HG03565 (cell line): Measurements from ENCODE around the gene DENR.

Experiments
- ATAC-seq: cut with Tn5 transposase; IDR thresholded peaks from one replicate; pipeline ENCODE4 v1.9.1; 2021; ENCODE audit warnings: mild to moderate bottlenecking, moderate library complexity; ENCODE audit not compliant: unreplicated experiment

DENR gene

GRCh38 chr12:122813310-122813713 is 60.7 kb downstream of the DENR start:
- ATAC-seq, result no peak

DNA sequence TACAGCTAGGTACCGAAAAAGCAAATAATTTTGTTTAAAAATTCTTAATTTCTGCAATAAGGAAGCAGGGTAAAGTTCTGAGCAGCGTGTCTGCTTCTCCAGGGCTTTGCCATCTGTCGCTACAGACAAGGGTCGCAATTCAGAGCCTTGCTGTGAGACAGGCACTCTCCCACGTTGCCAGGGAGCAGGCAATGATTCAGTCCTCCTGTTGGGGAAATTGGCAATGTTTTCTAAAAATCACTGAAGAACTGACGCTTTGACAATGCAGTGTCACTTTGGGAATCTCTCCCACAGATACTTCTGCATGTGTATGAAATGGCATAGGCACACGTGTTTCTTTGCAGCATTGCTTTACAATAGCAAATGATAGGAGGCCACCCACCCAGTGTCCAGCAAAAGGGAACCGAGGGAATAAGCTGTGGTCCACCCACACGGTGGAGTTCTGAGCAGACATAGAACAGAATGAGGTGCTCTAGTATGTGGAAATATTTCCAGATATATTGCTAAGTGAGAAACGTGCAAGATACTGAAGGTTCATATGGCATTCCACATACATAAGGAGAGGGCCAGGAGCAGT is 66.7 kb downstream of the DENR start:
- ATAC-seq, result no peak

DNA sequence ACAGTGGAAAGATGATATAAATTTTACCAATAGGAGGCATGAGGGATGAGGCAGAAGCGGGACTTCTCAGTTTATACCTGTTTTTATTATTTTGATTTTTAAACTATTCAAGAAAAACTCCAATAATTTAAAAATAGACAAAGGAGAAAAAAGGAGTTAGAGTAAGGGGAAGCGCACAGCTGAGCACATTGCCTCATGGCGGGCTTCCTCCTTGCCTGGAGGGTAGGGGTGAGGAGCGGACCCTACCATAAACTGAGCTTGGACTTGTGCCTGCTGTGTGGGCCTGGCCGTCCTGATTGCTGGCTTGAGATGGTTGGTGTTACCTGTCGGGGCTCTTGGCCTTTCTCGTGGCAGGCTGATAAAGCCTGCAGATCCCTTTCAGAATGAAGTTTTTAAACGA is 67.5 kb downstream of the DENR start:
- ATAC-seq, result no peak
